CD8-positive, alpha-beta memory T cell (primary cell): ENCODE measurements around the gene TSHZ2. TPM values are rescaled to one million over a fixed set of nuclear protein-coding genes. Genes with fewer than 3 reads are reported as not detected.

Source experiments
- CTCF ChIA-PET: fragments of 350-600 bp; sonication (Branson Sonifier 250); formaldehyde crosslinking; loops from one replicate; lab custom pipeline; 2021; ENCODE audit warnings: antibody characterized with exemption; lab: Charles Lee
- POLR2A ChIA-PET: fragments of 350-600 bp; sonication (Branson Sonifier 250); formaldehyde crosslinking; loops from one replicate; lab custom pipeline; 2021; ENCODE audit warnings: antibody characterized with exemption; lab: Charles Lee
- DNase-seq, 5 donors: peaks; one replicate each; pipeline versions ENCODE4 v3.0.0 to v3.0.0-alpha.2; 2020 to 2022; ENCODE audit warnings: mixed read lengths in 1 of 5
- H3K27ac ChIP-seq: one replicate; pipeline ENCODE4 v1.7.0; 2013; ENCODE audit warnings: low read depth, mild to moderate bottlenecking, low read length, moderate library complexity
- H3K27me3 ChIP-seq: 2 replicates; pipeline ENCODE4 v1.7.0; 2013; ENCODE audit warnings: low read length, mild to moderate bottlenecking; ENCODE audit not compliant: insufficient read depth, poor library complexity, severe bottlenecking
- H3K36me3 ChIP-seq: 2 replicates; pipeline ENCODE4 v1.7.0; 2013; ENCODE audit warnings: mild to moderate bottlenecking, low read length, moderate library complexity; ENCODE audit not compliant: insufficient read depth
- H3K4me1 ChIP-seq: 2 replicates; pipeline ENCODE4 v1.7.0; 2013; ENCODE audit warnings: mild to moderate bottlenecking, low read length, moderate library complexity; ENCODE audit not compliant: insufficient read depth
- H3K4me3 ChIP-seq: 2 replicates; pipeline ENCODE4 v1.7.0; 2013; ENCODE audit warnings: mild to moderate bottlenecking, low read length
- H3K9me3 ChIP-seq: 2 replicates; pipeline ENCODE4 v1.7.0; 2013; ENCODE audit warnings: mild to moderate bottlenecking, low read length
- H3K27ac Mint-ChIP-seq, 8 donors: one replicate each; pipeline ENCODE4 v1.8.0; 2020 to 2021; ENCODE audit warnings: mixed read lengths in 8 of 8, mild to moderate bottlenecking in 6 of 8, inconsistent platforms in 3 of 8, moderate library complexity in 3 of 8
- H3K27me3 Mint-ChIP-seq, 2 donors: one replicate each; pipeline ENCODE4 v1.8.0; 2020 to 2021; ENCODE audit warnings: mixed read lengths in 2 of 2, mild to moderate bottlenecking in 1 of 2, moderate library complexity in 1 of 2
- H3K36me3 Mint-ChIP-seq, 3 donors: one replicate each; pipeline ENCODE4 v1.8.0; 2020 to 2021; ENCODE audit warnings: mixed read lengths in 3 of 3, inconsistent platforms in 1 of 3, mild to moderate bottlenecking in 1 of 3
- H3K4me1 Mint-ChIP-seq, 3 donors: one replicate each; pipeline ENCODE4 v1.8.0; 2020 to 2021; ENCODE audit warnings: mixed read lengths in 3 of 3, inconsistent platforms in 1 of 3, mild to moderate bottlenecking in 1 of 3
- H3K4me3 Mint-ChIP-seq, 7 donors: one replicate each; pipeline ENCODE4 v1.8.0; 2020 to 2021; ENCODE audit warnings: mixed read lengths in 7 of 7, mild to moderate bottlenecking in 6 of 7, moderate library complexity in 4 of 7, inconsistent platforms in 2 of 7
- H3K9me3 Mint-ChIP-seq, 5 donors: one replicate each; pipeline ENCODE4 v1.8.0; 2020 to 2022; ENCODE audit warnings: mixed read lengths in 5 of 5, mild to moderate bottlenecking in 3 of 5, moderate library complexity in 2 of 5, inconsistent platforms in 1 of 5
- polyA plus RNA-seq: library from polyadenylated mRNA; unstranded; fragments of 300-500 nt; fragmentation: Illumina TruSeq; gene quantifications from one replicate; pipeline ENCODE4 v1.2.3, GENCODE V29; 2021
- total RNA-seq, 2 experiments: library from RNA; stranded (reverse); gene quantifications; one replicate each; pipeline ENCODE4 v1.2.3, GENCODE V29; 2021

Gene TSHZ2
- total and polyA plus RNA-seq, 3 experiments from 2014 or later, result 0.10 to 1.6 (median 1.5) TPM

DNA sequence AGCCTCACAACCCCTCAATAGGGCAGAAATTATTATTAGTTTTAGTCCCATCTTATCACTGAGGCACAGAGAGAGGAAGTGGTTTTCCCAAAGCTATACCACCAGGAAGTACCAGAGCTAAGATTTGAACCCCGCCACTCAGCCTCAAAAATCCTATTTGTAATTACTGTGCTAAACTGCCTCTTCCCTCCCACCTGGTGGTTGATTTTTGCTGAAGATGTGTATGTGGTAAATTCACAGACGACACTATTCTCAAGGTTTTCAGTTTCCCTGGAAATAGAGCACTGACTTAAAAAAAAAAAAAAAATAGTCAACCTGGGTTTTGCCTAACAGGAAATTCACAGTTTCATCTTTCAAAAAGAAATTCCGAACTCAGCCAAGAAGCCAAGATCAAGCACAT, 57.9 kb downstream of the TSHZ2 start:
- Mint-ChIP-seq H3K36me3 (no peaks in the 10 kb centered on the region), H3K27me3 (peaks cover 7 to 46% of the 10 kb centered on the region in 2 donors), H3K4me1 (peaks cover 0 to 12% (median 0%) of the 10 kb centered on the region in 3 donors), H3K27ac (no peak overlapping the region), H3K4me3 (no peak overlapping the region), H3K9me3 (peaks cover 0 to 2% (median 0%) of the 10 kb centered on the region in 5 donors)
- POLR2A ChIA-PET, result no interaction called here
- CTCF ChIA-PET, result no interaction called here
- Histone ChIP-seq H3K36me3 (no peaks in the 10 kb centered on the region), H3K9me3 (no peaks in the 10 kb centered on the region), H3K27me3 (no peaks in the 10 kb centered on the region), H3K4me1 (peaks cover 14% of the 10 kb centered on the region), H3K4me3 (no peak overlapping the region), H3K27ac (no peak overlapping the region)
- no peak for DNase-seq

- ChIA-PET CTCF (no interaction called here), POLR2A (no interaction called here)
- Histone ChIP-seq H3K4me3 (no peak overlapping the region), H3K9me3 (no peaks in the 10 kb centered on the region), H3K4me1 (peaks cover 20% of the 10 kb centered on the region), H3K27me3 (no peaks in the 10 kb centered on the region), H3K36me3 (no peaks in the 10 kb centered on the region), H3K27ac (no peak overlapping the region)
- Mint-ChIP-seq H3K9me3 (peaks cover 0 to 2% (median 0%) of the 10 kb centered on the region in 5 donors), H3K4me1 (peaks cover 0 to 17% (median 0%) of the 10 kb centered on the region in 3 donors), H3K36me3 (no peaks in the 10 kb centered on the region), H3K27ac (no peak overlapping the region), H3K27me3 (peaks cover 7 to 41% of the 10 kb centered on the region in 2 donors), H3K4me3 (no peak overlapping the region)
- no peak for DNase-seq
Observed at GRCh38 chr20:53032046-53032445, 59.9 kb downstream of the TSHZ2 start.

- no peaks in the 10 kb centered on the region for H3K36me3 Mint-ChIP-seq
- no peak overlapping the region for H3K27ac Mint-ChIP-seq
- peaks cover 7 to 37% of the 10 kb centered on the region in 2 donors for H3K27me3 Mint-ChIP-seq
- Histone ChIP-seq H3K4me1 (peaks cover 20% of the 10 kb centered on the region), H3K27ac (no peak overlapping the region), H3K27me3 (no peaks in the 10 kb centered on the region), H3K9me3 (no peaks in the 10 kb centered on the region), H3K4me3 (no peak overlapping the region), H3K36me3 (no peaks in the 10 kb centered on the region)
- H3K4me3 Mint-ChIP-seq, result no peak overlapping the region
- DNase-seq, result no peak
- CTCF ChIA-PET, result no interaction called here
- H3K9me3 Mint-ChIP-seq, result peaks cover 0 to 2% (median 0%) of the 10 kb centered on the region in 5 donors
- POLR2A ChIA-PET, result no interaction called here
- H3K4me1 Mint-ChIP-seq, result peaks cover 0 to 17% (median 0%) of the 10 kb centered on the region in 3 donors
Observed at GRCh38 chr20:53032478-53032932, 60.3 kb downstream of the TSHZ2 start.

DNA sequence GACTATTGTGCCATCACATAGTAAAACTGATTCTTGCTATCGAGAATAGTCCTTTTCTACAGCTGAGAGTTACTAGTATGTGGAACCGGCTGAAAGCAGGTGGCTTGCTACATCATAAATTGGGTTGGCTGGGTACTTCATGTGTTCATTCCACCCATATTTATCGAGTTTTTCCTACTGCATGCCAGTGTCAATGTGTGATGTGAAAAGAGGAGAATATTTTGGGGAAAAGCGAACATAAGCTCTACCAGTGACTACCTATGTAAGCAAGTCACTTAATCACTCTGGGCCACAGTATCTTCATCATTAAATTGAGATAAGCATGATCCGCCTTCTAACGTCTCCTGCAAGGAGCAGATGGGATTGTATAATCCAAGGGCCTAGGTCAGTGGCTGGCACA, 61.0 kb downstream of the TSHZ2 start:
- ChIA-PET CTCF (no interaction called here), POLR2A (no interaction called here)
- H3K4me3 Mint-ChIP-seq, result no peak overlapping the region
- Histone ChIP-seq H3K36me3 (no peaks in the 10 kb centered on the region), H3K9me3 (no peaks in the 10 kb centered on the region), H3K27me3 (no peaks in the 10 kb centered on the region), H3K27ac (no peak overlapping the region), H3K4me1 (peaks cover 20% of the 10 kb centered on the region), H3K4me3 (no peak overlapping the region)
- H3K27me3 Mint-ChIP-seq, result peaks cover 7 to 32% of the 10 kb centered on the region in 2 donors
- H3K36me3 Mint-ChIP-seq, result no peaks in the 10 kb centered on the region
- no peak overlapping the region for H3K27ac Mint-ChIP-seq
- no peak for DNase-seq
- H3K4me1 Mint-ChIP-seq, result peaks cover 0 to 17% (median 0%) of the 10 kb centered on the region in 3 donors
- H3K9me3 Mint-ChIP-seq, result peaks cover 0 to 2% (median 0%) of the 10 kb centered on the region in 5 donors

DNA sequence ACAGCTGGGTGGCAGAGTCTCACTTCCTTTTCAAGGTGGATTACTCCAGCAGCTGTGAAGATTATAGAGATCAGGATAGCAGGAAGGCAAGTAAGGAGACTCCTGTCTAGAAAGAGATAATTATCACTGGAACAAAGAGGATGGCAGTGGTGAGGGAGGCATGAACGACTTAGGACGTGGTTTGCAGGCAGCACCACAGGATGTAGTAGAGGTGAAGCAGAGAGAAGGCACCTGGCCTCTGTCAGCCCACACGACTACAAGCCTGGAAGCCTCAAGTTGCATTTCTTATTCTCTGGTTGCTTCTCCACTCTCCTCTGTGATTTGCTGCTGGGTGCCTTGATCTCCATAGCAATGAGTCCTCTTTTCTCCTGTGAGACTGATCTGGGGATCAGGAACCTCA, 62.7 kb downstream of the TSHZ2 start:
- no peaks in the 10 kb centered on the region for H3K27me3 ChIP-seq
- H3K27me3 Mint-ChIP-seq, result peaks cover 6 to 20% of the 10 kb centered on the region in 2 donors
- H3K4me1 ChIP-seq, result peaks cover 18% of the 10 kb centered on the region
- H3K36me3 ChIP-seq, result no peaks in the 10 kb centered on the region
- no peak overlapping the region for H3K4me3 Mint-ChIP-seq
- H3K9me3 ChIP-seq, result no peaks in the 10 kb centered on the region
- peaks cover 0 to 16% (median 0%) of the 10 kb centered on the region in 3 donors for H3K4me1 Mint-ChIP-seq
- no peak for DNase-seq
- POLR2A ChIA-PET, result no interaction called here
- H3K9me3 Mint-ChIP-seq, result no peaks in the 10 kb centered on the region
- H3K36me3 Mint-ChIP-seq, result no peaks in the 10 kb centered on the region
- H3K27ac Mint-ChIP-seq, result peak overlapping the region in 1 of 8 donors; percentile 67
- H3K27ac ChIP-seq, result no peak overlapping the region
- no peak overlapping the region for H3K4me3 ChIP-seq
- CTCF ChIA-PET, result no interaction called here

GRCh38 chr20:53036992-53037391, 64.8 kb downstream of the TSHZ2 start:
- Histone ChIP-seq H3K27me3 (no peaks in the 10 kb centered on the region), H3K27ac (no peak overlapping the region), H3K9me3 (no peaks in the 10 kb centered on the region), H3K4me1 (peaks cover 12% of the 10 kb centered on the region), H3K36me3 (no peaks in the 10 kb centered on the region), H3K4me3 (no peak overlapping the region)
- H3K9me3 Mint-ChIP-seq, result peaks cover 0 to 2% (median 0%) of the 10 kb centered on the region in 5 donors
- peaks cover 4 to 15% of the 10 kb centered on the region in 2 donors for H3K27me3 Mint-ChIP-seq
- ChIA-PET CTCF (no interaction called here), POLR2A (no interaction called here)
- no peaks in the 10 kb centered on the region for H3K36me3 Mint-ChIP-seq
- H3K4me3 Mint-ChIP-seq, result no peak overlapping the region
- H3K27ac Mint-ChIP-seq, result no peak overlapping the region
- DNase-seq, result no peak
- peaks cover 0 to 10% (median 0%) of the 10 kb centered on the region in 3 donors for H3K4me1 Mint-ChIP-seq

GRCh38 chr20:53037621-53038020, 65.5 kb downstream of the TSHZ2 start:
- POLR2A ChIA-PET, result no interaction called here

DNA sequence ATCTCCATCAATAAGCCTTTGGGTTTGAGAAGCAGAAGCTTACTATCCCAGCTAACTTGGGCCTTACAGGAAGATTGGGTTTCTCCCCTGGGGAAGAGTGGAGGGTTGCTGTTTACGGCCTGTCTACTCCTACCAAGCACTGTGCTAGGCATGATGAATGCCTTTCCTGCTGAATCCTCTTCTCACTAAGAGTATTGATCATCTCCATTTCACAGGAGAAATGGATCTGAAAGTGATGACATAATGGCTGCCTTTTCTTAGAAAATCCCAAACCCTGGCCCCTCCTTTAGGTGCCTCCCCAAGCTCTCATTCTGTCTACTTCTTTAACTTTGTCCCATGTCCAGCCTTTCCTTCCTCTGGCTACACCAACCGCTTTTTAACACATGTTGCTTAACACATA, 66.1 kb downstream of the TSHZ2 start:
- no peaks in the 10 kb centered on the region for H3K27me3 ChIP-seq
- peaks cover 12% of the 10 kb centered on the region for H3K4me1 ChIP-seq
- Mint-ChIP-seq H3K36me3 (no peaks in the 10 kb centered on the region), H3K9me3 (peaks cover 0 to 2% (median 0%) of the 10 kb centered on the region in 5 donors), H3K4me1 (peaks cover 0 to 10% (median 0%) of the 10 kb centered on the region in 3 donors), H3K4me3 (no peak overlapping the region), H3K27me3 (peaks cover 4 to 15% of the 10 kb centered on the region in 2 donors), H3K27ac (no peak overlapping the region)
- H3K36me3 ChIP-seq, result no peaks in the 10 kb centered on the region
- H3K4me3 ChIP-seq, result no peak overlapping the region
- no peak for DNase-seq
- ChIA-PET POLR2A (no interaction called here), CTCF (no interaction called here)
- H3K9me3 ChIP-seq, result no peaks in the 10 kb centered on the region
- no peak overlapping the region for H3K27ac ChIP-seq

More at GRCh38 chr20:53037621-53038020, 65.5 kb downstream of the TSHZ2 start:
- Mint-ChIP-seq H3K36me3 (no peaks in the 10 kb centered on the region), H3K4me3 (no peak overlapping the region), H3K27me3 (peaks cover 4 to 20% of the 10 kb centered on the region in 2 donors), H3K4me1 (peaks cover 0 to 10% (median 0%) of the 10 kb centered on the region in 3 donors), H3K9me3 (peaks cover 0 to 2% (median 0%) of the 10 kb centered on the region in 5 donors), H3K27ac (no peak overlapping the region)
- CTCF ChIA-PET, result no interaction called here
- Histone ChIP-seq H3K36me3 (no peaks in the 10 kb centered on the region), H3K4me1 (peaks cover 12% of the 10 kb centered on the region), H3K27me3 (no peaks in the 10 kb centered on the region), H3K4me3 (no peak overlapping the region), H3K9me3 (no peaks in the 10 kb centered on the region), H3K27ac (no peak overlapping the region)
- no peak for DNase-seq
